H1 (cell line): ENCODE data around the gene TM4SF1. TPM values are rescaled to one million over a fixed set of nuclear protein-coding genes. Genes with fewer than 3 reads are reported as not detected.

Source experiments
- CTCF ChIA-PET: fragments of 300-600 bp; sonication (Branson Sonifier 250); formaldehyde crosslinking; loops from one replicate; lab custom pipeline; 2021; ENCODE audit not compliant: partially characterized antibody; lab: Charles Lee
- POLR2A ChIA-PET: fragments of 300-600 bp; sonication (Branson Sonifier 250); formaldehyde crosslinking; loops from one replicate; lab custom pipeline; 2021; ENCODE audit warnings: inconsistent platforms; ENCODE audit not compliant: partially characterized antibody; lab: Charles Lee
- DNase-seq, 2 experiments: peaks; one replicate each; pipeline versions ENCODE4 v3.0.0 to v3.0.0-alpha.2; 2010 to 2022; ENCODE audit warnings: low spot score in 2 of 2, low read depth in 1 of 2, mixed read lengths in 1 of 2
- FAIRE-seq: peaks from 2 replicates; lab custom pipeline; 2011; peaks lifted over from hg19 to GRCh38; lab: Jason Lieb, UNC
- H2AFZ ChIP-seq: 2 replicates; pipeline ENCODE4 v1.8.1; 2012; ENCODE audit warnings: low read length, inconsistent platforms
- H2AK5ac ChIP-seq: 2 replicates; pipeline ENCODE4 v1.6.1; 2013; ENCODE audit warnings: low read depth, low read length
- H2BK120ac ChIP-seq: replicated peaks from 2 replicates; pipeline ENCODE3; 2013; ENCODE audit warnings: low read depth, low read length, inconsistent platforms
- H2BK12ac ChIP-seq: 2 replicates; pipeline ENCODE4 v1.6.1; 2013; ENCODE audit warnings: low read depth, low read length
- H2BK15ac ChIP-seq: 2 replicates; pipeline ENCODE4 v1.6.1; 2013; ENCODE audit warnings: low read length
- H2BK20ac ChIP-seq: 2 replicates; pipeline ENCODE4 v1.6.1; 2013; ENCODE audit warnings: low read length
- H2BK5ac ChIP-seq: 2 replicates; pipeline ENCODE4 v1.6.1; 2013; ENCODE audit warnings: low read depth, low read length
- H3K14ac ChIP-seq: 2 replicates; pipeline ENCODE4 v1.6.1; 2013; ENCODE audit warnings: inconsistent platforms; ENCODE audit not compliant: insufficient read length
- H3K18ac ChIP-seq: 2 replicates; pipeline ENCODE4 v1.6.1; 2013; ENCODE audit warnings: low read length; ENCODE audit errors: extremely low read depth
- H3K23ac ChIP-seq: 2 replicates; pipeline ENCODE4 v1.6.1; 2013; ENCODE audit warnings: inconsistent platforms; ENCODE audit not compliant: insufficient read length
- H3K23me2 ChIP-seq: 2 replicates; pipeline ENCODE4 v1.6.1; 2013; ENCODE audit warnings: low read depth, low read length
- H3K27ac ChIP-seq: 2 replicates; pipeline ENCODE4 v1.6.1; 2011; ENCODE audit warnings: low read depth, low read length, inconsistent platforms
- H3K27me3 ChIP-seq, 4 experiments: replicated peaks in 1 of 4; 1 replicate in 1 of 4; 2 replicates in 3 of 4; pipeline versions ENCODE4 v1.6.1 to v1.8.1; 2011 to 2013; ENCODE audit warnings: low read length in 3 of 4, mild to moderate bottlenecking in 3 of 4, inconsistent platforms in 2 of 4, mixed read lengths in 2 of 4, moderate library complexity in 1 of 4; ENCODE audit not compliant: control insufficient read depth in 3 of 4, insufficient read depth in 3 of 4; ENCODE audit errors: extremely low read depth in 1 of 4
- H3K36me3 ChIP-seq, 4 experiments: 2 replicates each; pipeline versions ENCODE4 v1.6.1 to v1.8.1; 2011 to 2013; ENCODE audit warnings: mild to moderate bottlenecking in 4 of 4, low read length in 3 of 4, moderate library complexity in 2 of 4, control low read depth in 1 of 4, inconsistent platforms in 1 of 4; ENCODE audit not compliant: insufficient read depth in 4 of 4, control insufficient read depth in 2 of 4
- H3K4ac ChIP-seq: replicated peaks from 2 replicates; pipeline ENCODE3; 2013; ENCODE audit warnings: low read length, low read depth, mixed read lengths, inconsistent platforms; ENCODE audit not compliant: insufficient read length
- H3K4me1 ChIP-seq, 4 experiments: replicated peaks in 1 of 4; 1 replicate in 1 of 4; 2 replicates in 3 of 4; pipeline versions ENCODE4 v1.6.1 to v1.8.1; 2011 to 2013; ENCODE audit warnings: low read length in 3 of 4, inconsistent platforms in 2 of 4, mixed read lengths in 1 of 4; ENCODE audit not compliant: insufficient read depth in 4 of 4, control insufficient read depth in 3 of 4
- H3K4me2 ChIP-seq, 2 experiments: 2 replicates each; pipeline versions ENCODE4 v1.6.1 to v1.8.1; 2011 to 2013; ENCODE audit warnings: low read depth in 2 of 2, low read length in 2 of 2, control low read depth in 1 of 2, inconsistent platforms in 1 of 2, mild to moderate bottlenecking in 1 of 2; ENCODE audit not compliant: insufficient read depth in 1 of 2
- H3K4me3 ChIP-seq, 4 experiments: fragments of 200-600, 300-600 bp in 1 of 4; sonication (generic), shearing (Covaris generic), sonication (Bioruptor Twin) in 1 of 4; 2 replicates each; pipeline versions ENCODE4 v1.5.1 to v1.8.1; 2011 to 2016; ENCODE audit warnings: low read length in 4 of 4, low read depth in 3 of 4, control low read depth in 2 of 4, inconsistent platforms in 2 of 4, mild to moderate bottlenecking in 2 of 4, mixed read lengths in 1 of 4, moderate library complexity in 1 of 4; ENCODE audit not compliant: insufficient read depth in 2 of 4; ENCODE audit errors: extremely low read depth in 1 of 4
- H3K56ac ChIP-seq: replicated peaks from 2 replicates; pipeline ENCODE3; 2013; ENCODE audit warnings: low read depth, mild to moderate bottlenecking, mixed read lengths, low read length, inconsistent platforms; ENCODE audit not compliant: insufficient read length
- H3K79me1 ChIP-seq: 2 replicates; pipeline ENCODE4 v1.6.1; 2013; ENCODE audit warnings: low read depth, low read length, control low read depth
- H3K79me2 ChIP-seq, 2 experiments: 2 replicates each; pipeline versions ENCODE4 v1.6.1 to v1.8.1; 2012 to 2013; ENCODE audit warnings: low read length in 2 of 2, mild to moderate bottlenecking in 2 of 2, inconsistent platforms in 1 of 2; ENCODE audit not compliant: insufficient read depth in 2 of 2, control insufficient read depth in 1 of 2
- H3K9ac ChIP-seq, 4 experiments: replicated peaks in 1 of 4; 1 replicate in 1 of 4; 2 replicates in 3 of 4; pipeline versions ENCODE4 v1.6.1 to v1.8.1; 2011 to 2013; ENCODE audit warnings: low read depth in 3 of 4, low read length in 3 of 4, control low read depth in 2 of 4, mild to moderate bottlenecking in 2 of 4, moderate library complexity in 2 of 4, inconsistent platforms in 1 of 4; ENCODE audit errors: extremely low read depth in 1 of 4
- H3K9me3 ChIP-seq, 2 experiments: 2 replicates each; pipeline versions ENCODE4 v1.6.1 to v1.8.1; 2012 to 2013; ENCODE audit warnings: mild to moderate bottlenecking in 2 of 2, moderate library complexity in 2 of 2, control low read depth in 1 of 2, inconsistent platforms in 1 of 2, low read depth in 1 of 2, low read length in 1 of 2, mixed read lengths in 1 of 2; ENCODE audit not compliant: insufficient read depth in 2 of 2
- H4K20me1 ChIP-seq, 2 experiments: replicated peaks in 1 of 2; 2 replicates each; pipeline versions ENCODE3 to v1.8.1; 2011 to 2013; ENCODE audit warnings: inconsistent platforms in 2 of 2, low read length in 2 of 2, mild to moderate bottlenecking in 1 of 2; ENCODE audit not compliant: insufficient read depth in 2 of 2, control insufficient read depth in 1 of 2
- H4K5ac ChIP-seq: 2 replicates; pipeline ENCODE4 v1.6.1; 2013; ENCODE audit warnings: low read length, low read depth, mixed read lengths, inconsistent platforms; ENCODE audit not compliant: insufficient read length
- H4K8ac ChIP-seq: 2 replicates; pipeline ENCODE4 v1.8.0; 2013; ENCODE audit warnings: mild to moderate bottlenecking, moderate library complexity, low read length, inconsistent platforms; ENCODE audit not compliant: insufficient read depth; ENCODE audit errors: extremely low read depth
- H4K91ac ChIP-seq: replicated peaks from 2 replicates; pipeline ENCODE3; 2013; ENCODE audit warnings: low read length, mixed read lengths, inconsistent platforms; ENCODE audit not compliant: insufficient read length
- ASH2L ChIP-seq: fragments of 200-600, 300-600 bp; sonication (generic); IDR thresholded peaks from one replicate; pipeline ENCODE4 v1.7.1; 2017; ENCODE audit warnings: low read length
- CBX8 ChIP-seq: fragments of 300-800, 300-1000 bp; sonication (generic); IDR thresholded peaks from 2 replicates; pipeline ENCODE4 v1.7.1; 2016; ENCODE audit warnings: low read depth, low read length, borderline replicate concordance
- CHD2 ChIP-seq: IDR thresholded peaks from 2 replicates; pipeline ENCODE4 v1.6.1; 2012; ENCODE audit warnings: low read length, improper control_type of control experiment
- HDAC2 ChIP-seq, 2 experiments: fragments of 300-600 bp in 1 of 2; sonication (generic) in 1 of 2; IDR thresholded peaks; 2 replicates each; pipeline ENCODE4 v1.6.1; 2011 to 2012; ENCODE audit warnings: low read depth in 2 of 2, low read length in 2 of 2, mild to moderate bottlenecking in 2 of 2, moderate library complexity in 2 of 2, borderline replicate concordance in 1 of 2, inconsistent platforms in 1 of 2
- POLR2AphosphoS5 ChIP-seq: IDR thresholded peaks from 2 replicates; pipeline ENCODE4 v1.6.1; 2011; ENCODE audit warnings: low read depth, low read length
- RXRA ChIP-seq: IDR thresholded peaks from 2 replicates; pipeline ENCODE4 v1.6.1; 2011; ENCODE audit warnings: low read depth, mild to moderate bottlenecking, low read length, moderate library complexity; ENCODE audit not compliant: insufficient read depth
- SP1 ChIP-seq: IDR thresholded peaks from 2 replicates; pipeline ENCODE4 v1.6.1; 2011; ENCODE audit warnings: low read depth, low read length
- SRF ChIP-seq: IDR thresholded peaks from 2 replicates; pipeline ENCODE4 v1.6.1; 2011; ENCODE audit warnings: mild to moderate bottlenecking, low read depth, low read length, moderate library complexity
- SUZ12 ChIP-seq: fragments of 200-600 bp; sonication (generic); IDR thresholded peaks from 2 replicates; pipeline ENCODE4 v1.6.1; 2012; ENCODE audit warnings: mild to moderate bottlenecking, inconsistent platforms, low read length, moderate library complexity, mixed read lengths
- TAF1 ChIP-seq: IDR thresholded peaks from 2 replicates; pipeline ENCODE4 v1.6.1; 2011; ENCODE audit warnings: mild to moderate bottlenecking, low read depth, low read length
- TBP ChIP-seq: IDR thresholded peaks from 2 replicates; pipeline ENCODE4 v1.6.1; 2011; ENCODE audit warnings: low read depth, low read length, improper control_type of control experiment
- TCF12 ChIP-seq: IDR thresholded peaks from 2 replicates; pipeline ENCODE4 v1.6.1; 2011; ENCODE audit warnings: low read depth, mild to moderate bottlenecking, low read length
- WGBS, 2 experiments: shearing (Covaris generic) in 1 of 2; methylation state at CpG; one replicate each; pipeline versions ENCODE4 v1.1.6 to v1.1.7; 2013 to 2015; ENCODE audit warnings: low lambda C conversion rate in 2 of 2, mixed read lengths in 2 of 2, inconsistent platforms in 1 of 2, low coverage in 1 of 2, missing lambda C conversion rate in 1 of 2; ENCODE audit not compliant: insufficient replicate concordance in 2 of 2, insufficient coverage in 1 of 2, insufficient read length in 1 of 2; ENCODE audit errors: extremely low coverage in 1 of 2, missing lambda C conversion rate in 1 of 2; 5-methylcytosine and 5-hydroxymethylcytosine counted together
- polyA plus RNA-seq, 7 experiments: library from polyadenylated mRNA; depleted of rRNA in 3 of 7; stranded (reverse) in 5 of 7; unstranded in 2 of 7; fragments of >200 nt in 5 of 7; fragments of 200-250 nt in 2 of 7; gene quantifications; 1 replicate in 5 of 7; 2 replicates in 1 of 7; 4 replicates in 1 of 7; pipeline versions ENCODE4 v1.2.1 to v1.2.3, GENCODE V29; 2011 to 2013; ENCODE audit warnings: missing spikeins in 2 of 7, mixed read lengths in 2 of 7
- total RNA-seq: library from RNA; stranded (reverse); fragmentation: NEBNext Ultra II Directional; extraction: Animal tissue kit (Norgen Biotek cat#: 25700); gene quantifications from 2 replicates; pipeline ENCODE4 v1.2.1, GENCODE V29; 2021
- TF ChIP-seq, protein P1 (sequence below): IDR thresholded peaks from 2 replicates; pipeline ENCODE4 v1.6.1; 2012; ENCODE audit warnings: inconsistent platforms

Gene TM4SF1
- total and polyA plus RNA-seq, 2 of the 8 experiments (the other 6 are each of a cell fraction or from before 2014, with no cell fraction given) = 0.26 to 1.3 TPM

DNA sequence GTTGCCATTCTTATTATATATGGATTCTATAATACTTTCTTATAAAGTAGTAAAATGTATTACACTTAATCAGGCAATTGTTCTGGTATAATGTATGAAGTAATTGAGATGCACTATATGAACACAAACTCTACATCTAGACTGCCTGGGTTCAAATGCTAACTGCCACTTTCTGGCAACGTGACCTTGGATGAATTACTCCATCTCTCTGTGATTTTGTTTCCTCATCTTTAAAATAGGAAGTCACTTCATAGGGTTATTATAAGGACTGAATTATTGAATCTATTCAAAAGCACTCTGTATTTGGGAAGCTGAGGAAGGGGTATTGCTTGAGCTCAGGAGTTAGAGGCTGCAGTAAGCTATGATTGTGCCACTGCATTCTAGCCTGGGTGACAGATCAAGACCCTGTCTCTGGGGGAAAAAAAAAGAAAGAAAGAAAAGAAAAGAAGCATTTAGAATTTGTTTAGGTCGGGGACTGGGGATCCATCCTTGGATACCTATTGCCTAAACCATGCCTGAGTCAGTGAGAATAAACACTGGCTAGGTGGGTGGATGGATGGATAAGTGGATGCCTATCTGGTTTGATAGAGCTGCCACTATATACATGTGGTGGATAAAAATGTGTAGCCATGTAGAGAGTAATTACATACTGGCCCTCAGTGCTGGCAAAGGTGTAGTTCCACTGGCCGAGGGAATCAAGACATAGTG lies 2.5 kb downstream of the TM4SF1 start:
- no peak overlapping the region for H2BK20ac ChIP-seq
- no peak overlapping the region for H3K4me2 ChIP-seq
- H2BK5ac ChIP-seq = no peak overlapping the region
- H3K14ac ChIP-seq = no peak overlapping the region
- H3K27ac ChIP-seq = no peak overlapping the region
- H3K23ac ChIP-seq = no peak overlapping the region
- no peaks in the 10 kb centered on the region for H3K79me1 ChIP-seq
- H2BK12ac ChIP-seq = no peak overlapping the region
- H3K9ac ChIP-seq = no peak overlapping the region
- H3K36me3 ChIP-seq = no peaks in the 10 kb centered on the region
- POLR2A ChIA-PET = interaction anchor here (0.7 kb wide), 1 partner anchor 1110 kb away, joined by 5 read pairs; no protein-coding TSS in a partner anchor
- H4K91ac ChIP-seq = no peak overlapping the region
- H3K4ac ChIP-seq = no peak overlapping the region
- H3K79me2 ChIP-seq = no peaks in the 10 kb centered on the region
- H4K20me1 ChIP-seq = no peaks in the 10 kb centered on the region
- H3K23me2 ChIP-seq = no peaks in the 10 kb centered on the region
- no peak overlapping the region for H3K18ac ChIP-seq
- no peak overlapping the region for H3K56ac ChIP-seq
- WGBS, 2 experiments = 80% methylated on average over 3 of the region's 3 CpGs; no CpG with 5 or more reads in 1 of the 2 experiments
- no peak overlapping the region for H2BK15ac ChIP-seq
- H3K9me3 ChIP-seq = peaks cover 0 to 5% of the 10 kb centered on the region in 2 experiments; a peak in 1 of 4 replicates
- CTCF ChIA-PET = interaction anchor here (1.0 to 3.7 kb wide), 6 partner anchors 19 to 114 kb away, joined by 3 to 19 read pairs (median 4); no protein-coding TSS in a partner anchor
- no peak overlapping the region for H3K4me3 ChIP-seq
- no peak overlapping the region for H2BK120ac ChIP-seq
- DNase-seq (no peak), FAIRE-seq (no peak)
- H3K27me3 ChIP-seq = no peaks in the 10 kb centered on the region
- no peak overlapping the region for H2AFZ ChIP-seq
- no peak overlapping the region for H4K5ac ChIP-seq
- peaks cover 1 to 17% (median 15%) of the 10 kb centered on the region in 4 experiments for H3K4me1 ChIP-seq
- no peak overlapping the region for H4K8ac ChIP-seq
- no peak overlapping the region for H2AK5ac ChIP-seq
- no peak for TF ChIP-seq TCF12
- no peak for TF ChIP-seq HDAC2 (IDR thresholded peaks at IDR 0.05; ENCODE audit: borderline replicate concordance in 1 of 2, low read depth in 2 of 2, low read length in 2 of 2)
- TF ChIP-seq CHD2 = no peak
- TF ChIP-seq ASH2L = no peak
- TF ChIP-seq, protein P1, sequence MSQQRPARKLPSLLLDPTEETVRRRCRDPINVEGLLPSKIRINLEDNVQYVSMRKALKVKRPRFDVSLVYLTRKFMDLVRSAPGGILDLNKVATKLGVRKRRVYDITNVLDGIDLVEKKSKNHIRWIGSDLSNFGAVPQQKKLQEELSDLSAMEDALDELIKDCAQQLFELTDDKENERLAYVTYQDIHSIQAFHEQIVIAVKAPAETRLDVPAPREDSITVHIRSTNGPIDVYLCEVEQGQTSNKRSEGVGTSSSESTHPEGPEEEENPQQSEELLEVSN = no peak
- TF ChIP-seq TAF1 = no peak
- no peak for TF ChIP-seq POLR2AphosphoS5
- TF ChIP-seq CBX8 = no peak
- TF ChIP-seq SUZ12 = no peak
- TF ChIP-seq SP1 = no peak
- TF ChIP-seq TBP = no peak
- TF ChIP-seq RXRA = no peak
- no peak for TF ChIP-seq SRF
